ENCODE data around the gene ADGRG3.

ADGRG3 gene

GRCh38 chr16:57639172-57639887 lies 28.8 kb upstream of the ADGRG3 start:
- DNase-seq (peak; percentile 84), ATAC-seq (ENCODE audit: insufficient read depth, low read depth) (peak; percentile 67)
- peak overlapping the region; percentile 51; the same call in 1 of the 2 replicates for H2AFZ ChIP-seq (ENCODE audit: low read depth, low read length)
- peak overlapping the region; percentile 55 for H3K4me2 ChIP-seq (ENCODE audit: insufficient read depth, low read length)
- H3K4me1 ChIP-seq (ENCODE audit: insufficient read depth, low read length): peaks cover 41% of the 10 kb centered on the region
- TF ChIP-seq EZH2 (IDR thresholded peaks at IDR 0.05; ENCODE audit: borderline replicate concordance, low read depth, low read length, severe bottlenecking): no peak
- TF ChIP-seq CTCF (IDR thresholded peaks at IDR 0.05; ENCODE audit: borderline replicate concordance, extremely low read depth, low read length, poor library complexity, severe bottlenecking): no peak
- no peak overlapping the region for H3K27ac ChIP-seq (ENCODE audit: low read length)
- H3K79me2 ChIP-seq (ENCODE audit: insufficient read depth, low read length): no peaks in the 10 kb centered on the region
- no peaks in the 10 kb centered on the region for H4K20me1 ChIP-seq (ENCODE audit: insufficient read depth, low read length)
- no peaks in the 10 kb centered on the region for H3K36me3 ChIP-seq (ENCODE audit: insufficient read depth, low read length)
- no peaks in the 10 kb centered on the region for H3K27me3 ChIP-seq (ENCODE audit: insufficient read depth, low read length, poor library complexity)
- H3K9ac ChIP-seq (ENCODE audit: low read depth, low read length): peak overlapping the region; percentile 14; the same call in 1 of the 2 replicates
- H3K9me3 ChIP-seq (ENCODE audit: insufficient read depth, low read length, severe bottlenecking): no peaks in the 10 kb centered on the region
- peak overlapping the region in 1 of 2 experiments; percentile 34; a peak in 1 of 4 replicates for H3K4me3 ChIP-seq (ENCODE audit: low read depth in 1 of 2, low read length in 2 of 2)

- Histone ChIP-seq H3K4me1 (ENCODE audit: insufficient read depth, low read length) (peaks cover 49% of the 10 kb centered on the region), H3K27ac (ENCODE audit: low read length) (peak overlapping the region; percentile 10; the same call in 1 of the 2 replicates), H3K79me2 (ENCODE audit: insufficient read depth, low read length) (no peaks in the 10 kb centered on the region), H2AFZ (ENCODE audit: low read depth, low read length) (no peak overlapping the region), H3K4me2 (ENCODE audit: insufficient read depth, low read length) (no peak overlapping the region), H3K9ac (ENCODE audit: low read depth, low read length) (no peak overlapping the region), H3K4me3 (ENCODE audit: low read depth in 1 of 2, low read length in 2 of 2) (no peak overlapping the region), H3K9me3 (ENCODE audit: insufficient read depth, low read length, severe bottlenecking) (no peaks in the 10 kb centered on the region), H4K20me1 (ENCODE audit: insufficient read depth, low read length) (no peaks in the 10 kb centered on the region), H3K36me3 (ENCODE audit: insufficient read depth, low read length) (no peaks in the 10 kb centered on the region), H3K27me3 (ENCODE audit: insufficient read depth, low read length, poor library complexity) (no peaks in the 10 kb centered on the region)
- ATAC-seq (ENCODE audit: insufficient read depth, low read depth) (no peak), DNase-seq (no peak)
- TF ChIP-seq CTCF (IDR thresholded peaks at IDR 0.05; ENCODE audit: borderline replicate concordance, extremely low read depth, low read length, poor library complexity, severe bottlenecking) (no peak), EZH2 (IDR thresholded peaks at IDR 0.05; ENCODE audit: borderline replicate concordance, low read depth, low read length, severe bottlenecking) (no peak)
These were observed 27.9 kb upstream of the ADGRG3 start for GRCh38 chr16:57640185-57640584.

- H3K9ac ChIP-seq (ENCODE audit: low read depth, low read length): no peak overlapping the region
- ATAC-seq (ENCODE audit: insufficient read depth, low read depth) (no peak), DNase-seq (no peak)
- peaks cover 53% of the 10 kb centered on the region for H3K4me1 ChIP-seq (ENCODE audit: insufficient read depth, low read length)
- no peaks in the 10 kb centered on the region for H4K20me1 ChIP-seq (ENCODE audit: insufficient read depth, low read length)
- no peak overlapping the region for H2AFZ ChIP-seq (ENCODE audit: low read depth, low read length)
- no peak overlapping the region for H3K4me3 ChIP-seq (ENCODE audit: low read depth in 1 of 2, low read length in 2 of 2)
- H3K27ac ChIP-seq (ENCODE audit: low read length): peak overlapping the region; percentile 10; the same call in 1 of the 2 replicates
- no peaks in the 10 kb centered on the region for H3K79me2 ChIP-seq (ENCODE audit: insufficient read depth, low read length)
- TF ChIP-seq CTCF (IDR thresholded peaks at IDR 0.05; ENCODE audit: borderline replicate concordance, extremely low read depth, low read length, poor library complexity, severe bottlenecking) (no peak), EZH2 (IDR thresholded peaks at IDR 0.05; ENCODE audit: borderline replicate concordance, low read depth, low read length, severe bottlenecking) (no peak)
- H3K27me3 ChIP-seq (ENCODE audit: insufficient read depth, low read length, poor library complexity): no peaks in the 10 kb centered on the region
- no peaks in the 10 kb centered on the region for H3K9me3 ChIP-seq (ENCODE audit: insufficient read depth, low read length, severe bottlenecking)
- no peak overlapping the region for H3K4me2 ChIP-seq (ENCODE audit: insufficient read depth, low read length)
- no peaks in the 10 kb centered on the region for H3K36me3 ChIP-seq (ENCODE audit: insufficient read depth, low read length)
These were observed 27.5 kb upstream of the ADGRG3 start for GRCh38 chr16:57640612-57641011.
